Right lobe of liver (tissue), 4 donors: Measurements from ENCODE around the gene MTMR2.

Source experiments
- POLR2A ChIP-seq: fragments of 450-650 bp; IDR thresholded peaks from one replicate; pipeline ENCODE4 v1.6.1; 2017; ENCODE audit warnings: antibody characterized with exemption, mild to moderate bottlenecking
- TF ChIP-seq, protein P1 (sequence below), 4 donors: fragments of 200-600 bp in 3 of 4; fragments of 450-650 bp in 1 of 4; IDR thresholded peaks; one replicate each; pipeline versions ENCODE4 v1.5.1 to v1.8.0; 2016 to 2022; ENCODE audit warnings: antibody characterized with exemption in 4 of 4, mild to moderate bottlenecking in 2 of 4
- donor health status: DM: no; HTN: no; CAD: no.
- donor health status: DM: no; HTN: no; CAD: no.
- donor health status: DM: no; HTN: yes; CAD: no.

DNA sequence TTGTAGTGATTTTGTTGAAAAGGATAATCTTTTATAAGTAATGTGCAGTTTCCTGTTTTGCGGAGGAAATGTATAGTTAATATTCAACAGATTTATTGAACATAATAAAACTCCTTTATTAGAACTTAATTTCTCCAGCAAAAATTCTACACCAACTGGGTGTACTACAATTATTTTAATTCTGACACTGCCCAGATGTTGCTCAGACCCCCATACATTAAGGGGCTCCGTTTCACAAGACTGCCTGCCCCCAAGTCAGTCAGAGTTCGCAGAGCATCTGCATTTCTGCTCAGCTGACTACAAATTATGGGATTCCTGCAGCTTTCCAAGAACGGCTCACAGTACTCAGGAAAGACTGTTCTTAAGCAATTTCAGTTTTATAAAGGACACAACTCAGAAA lies 127.4 kb downstream of the MTMR2 start:
- TF ChIP-seq, protein P1, sequence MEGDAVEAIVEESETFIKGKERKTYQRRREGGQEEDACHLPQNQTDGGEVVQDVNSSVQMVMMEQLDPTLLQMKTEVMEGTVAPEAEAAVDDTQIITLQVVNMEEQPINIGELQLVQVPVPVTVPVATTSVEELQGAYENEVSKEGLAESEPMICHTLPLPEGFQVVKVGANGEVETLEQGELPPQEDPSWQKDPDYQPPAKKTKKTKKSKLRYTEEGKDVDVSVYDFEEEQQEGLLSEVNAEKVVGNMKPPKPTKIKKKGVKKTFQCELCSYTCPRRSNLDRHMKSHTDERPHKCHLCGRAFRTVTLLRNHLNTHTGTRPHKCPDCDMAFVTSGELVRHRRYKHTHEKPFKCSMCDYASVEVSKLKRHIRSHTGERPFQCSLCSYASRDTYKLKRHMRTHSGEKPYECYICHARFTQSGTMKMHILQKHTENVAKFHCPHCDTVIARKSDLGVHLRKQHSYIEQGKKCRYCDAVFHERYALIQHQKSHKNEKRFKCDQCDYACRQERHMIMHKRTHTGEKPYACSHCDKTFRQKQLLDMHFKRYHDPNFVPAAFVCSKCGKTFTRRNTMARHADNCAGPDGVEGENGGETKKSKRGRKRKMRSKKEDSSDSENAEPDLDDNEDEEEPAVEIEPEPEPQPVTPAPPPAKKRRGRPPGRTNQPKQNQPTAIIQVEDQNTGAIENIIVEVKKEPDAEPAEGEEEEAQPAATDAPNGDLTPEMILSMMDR (IDR thresholded peaks at IDR 0.05), result no peak
- no peak for TF ChIP-seq POLR2A
